Activated naive CD8-positive, alpha-beta T cell treated with anti-CD3 and anti-CD28 coated beads, Interleukin-2, amount 50 U/mL, for 24 hours (primary cell): ENCODE data around the gene RNF31.

Source experiments
- ATAC-seq: fragments of 150-1000 bp; cut with Tn5 transposase; one replicate; pipeline ENCODE4 v1.10.0; 2021
- DNase-seq: peaks from one replicate; pipeline ENCODE4 v3.0.0; 2021
- H3K27ac Mint-ChIP-seq: one replicate; pipeline ENCODE4 v1.8.0; 2021; ENCODE audit warnings: mild to moderate bottlenecking, mixed read lengths
- H3K27me3 Mint-ChIP-seq: one replicate; pipeline ENCODE4 v1.8.0; 2021; ENCODE audit warnings: mixed read lengths
- H3K36me3 Mint-ChIP-seq: one replicate; pipeline ENCODE4 v1.8.0; 2021; ENCODE audit warnings: low read depth, mixed read lengths
- H3K4me1 Mint-ChIP-seq: one replicate; pipeline ENCODE4 v1.8.0; 2021; ENCODE audit warnings: mixed read lengths
- H3K4me3 Mint-ChIP-seq: one replicate; pipeline ENCODE4 v1.8.0; 2021; ENCODE audit warnings: mild to moderate bottlenecking, moderate library complexity, mixed read lengths
- H3K9me3 Mint-ChIP-seq: one replicate; pipeline ENCODE4 v1.8.0; 2021; ENCODE audit warnings: mixed read lengths

RNF31 gene

GRCh38 chr14:24176599-24176998, 29.3 kb downstream of the RNF31 start:
- no peaks in the 10 kb centered on the region for H3K9me3 Mint-ChIP-seq
- H3K4me1 Mint-ChIP-seq, result peaks cover 9% of the 10 kb centered on the region
- ATAC-seq (no peak), DNase-seq (no peak)
- no peaks in the 10 kb centered on the region for H3K27me3 Mint-ChIP-seq
- H3K27ac Mint-ChIP-seq, result no peak overlapping the region
- H3K36me3 Mint-ChIP-seq, result peaks cover 14% of the 10 kb centered on the region
- no peak overlapping the region for H3K4me3 Mint-ChIP-seq

- Mint-ChIP-seq H3K27ac (no peak overlapping the region), H3K27me3 (no peaks in the 10 kb centered on the region), H3K36me3 (peaks cover 19% of the 10 kb centered on the region), H3K4me1 (peaks cover 6% of the 10 kb centered on the region), H3K4me3 (no peak overlapping the region), H3K9me3 (no peaks in the 10 kb centered on the region)
- DNase-seq (no peak), ATAC-seq (no peak)
Measured at GRCh38 chr14:24177041-24177825, 29.9 kb downstream of the RNF31 start.

- Mint-ChIP-seq H3K36me3 (peaks cover 23% of the 10 kb centered on the region), H3K27ac (no peak overlapping the region), H3K27me3 (no peaks in the 10 kb centered on the region), H3K4me3 (no peak overlapping the region), H3K9me3 (no peaks in the 10 kb centered on the region), H3K4me1 (peaks cover 3% of the 10 kb centered on the region)
- ATAC-seq (no peak), DNase-seq (no peak)
Measured at GRCh38 chr14:24177891-24178290, 30.6 kb downstream of the RNF31 start.

- ATAC-seq, result no peak
- Mint-ChIP-seq H3K27ac (peak overlapping the region; percentile 22), H3K27me3 (no peaks in the 10 kb centered on the region), H3K36me3 (peaks cover 26% of the 10 kb centered on the region), H3K4me1 (no peaks in the 10 kb centered on the region), H3K4me3 (no peak overlapping the region), H3K9me3 (no peaks in the 10 kb centered on the region)
- DNase-seq, result no peak
Measured at GRCh38 chr14:24178399-24179178, 31.3 kb downstream of the RNF31 start.

GRCh38 chr14:24179294-24179960, 32.1 kb downstream of the RNF31 start:
- H3K36me3 Mint-ChIP-seq, result peaks cover 27% of the 10 kb centered on the region
- ATAC-seq, result no peak
- H3K27ac Mint-ChIP-seq, result peak overlapping the region; percentile 47
- no peak for DNase-seq
- no peaks in the 10 kb centered on the region for H3K9me3 Mint-ChIP-seq
- no peaks in the 10 kb centered on the region for H3K4me1 Mint-ChIP-seq
- H3K27me3 Mint-ChIP-seq, result no peaks in the 10 kb centered on the region
- no peak overlapping the region for H3K4me3 Mint-ChIP-seq

GRCh38 chr14:24179961-24180796, 32.9 kb downstream of the RNF31 start:
- H3K36me3 Mint-ChIP-seq, result peaks cover 29% of the 10 kb centered on the region
- ATAC-seq, result no peak
- no peaks in the 10 kb centered on the region for H3K27me3 Mint-ChIP-seq
- no peak overlapping the region for H3K4me3 Mint-ChIP-seq
- no peaks in the 10 kb centered on the region for H3K4me1 Mint-ChIP-seq
- no peak for DNase-seq
- H3K9me3 Mint-ChIP-seq, result no peaks in the 10 kb centered on the region
- peak overlapping the region; percentile 47 for H3K27ac Mint-ChIP-seq

- Mint-ChIP-seq H3K36me3 (peaks cover 39% of the 10 kb centered on the region), H3K4me3 (no peak overlapping the region)
Measured at GRCh38 chr14:24181371-24182077, 34.2 kb downstream of the RNF31 start.

GRCh38 chr14:24182110-24182882, 35.0 kb downstream of the RNF31 start:
- Mint-ChIP-seq H3K4me3 (no peak overlapping the region), H3K36me3 (peaks cover 45% of the 10 kb centered on the region), H3K9me3 (no peaks in the 10 kb centered on the region), H3K27me3 (no peaks in the 10 kb centered on the region), H3K27ac (no peak overlapping the region), H3K4me1 (peaks cover 5% of the 10 kb centered on the region)
- no peak for ATAC-seq
- DNase-seq, result no peak

More at GRCh38 chr14:24181371-24182077, 34.2 kb downstream of the RNF31 start:
- ATAC-seq (no peak), DNase-seq (no peak)
- Mint-ChIP-seq H3K27me3 (no peaks in the 10 kb centered on the region), H3K9me3 (no peaks in the 10 kb centered on the region), H3K4me1 (no peaks in the 10 kb centered on the region), H3K27ac (no peak overlapping the region)

GRCh38 chr14:24183014-24183481, 35.8 kb downstream of the RNF31 start:
- Mint-ChIP-seq H3K4me1 (peaks cover 11% of the 10 kb centered on the region), H3K27ac (no peak overlapping the region), H3K36me3 (peaks cover 43% of the 10 kb centered on the region), H3K9me3 (no peaks in the 10 kb centered on the region), H3K27me3 (no peaks in the 10 kb centered on the region), H3K4me3 (no peak overlapping the region)
- no peak for ATAC-seq
- no peak for DNase-seq

GRCh38 chr14:24184104-24184970, 37.0 kb downstream of the RNF31 start:
- H3K27ac Mint-ChIP-seq, result no peak overlapping the region
- no peak for DNase-seq
- H3K9me3 Mint-ChIP-seq, result no peaks in the 10 kb centered on the region
- no peak for ATAC-seq
- no peak overlapping the region for H3K4me3 Mint-ChIP-seq
- no peaks in the 10 kb centered on the region for H3K27me3 Mint-ChIP-seq
- H3K36me3 Mint-ChIP-seq, result peaks cover 42% of the 10 kb centered on the region
- peaks cover 14% of the 10 kb centered on the region for H3K4me1 Mint-ChIP-seq

GRCh38 chr14:24185026-24185425, 37.7 kb downstream of the RNF31 start:
- no peak overlapping the region for H3K27ac Mint-ChIP-seq
- no peaks in the 10 kb centered on the region for H3K9me3 Mint-ChIP-seq
- no peak overlapping the region for H3K4me3 Mint-ChIP-seq
- peaks cover 16% of the 10 kb centered on the region for H3K4me1 Mint-ChIP-seq
- no peak for DNase-seq
- ATAC-seq, result no peak
- peaks cover 41% of the 10 kb centered on the region for H3K36me3 Mint-ChIP-seq
- H3K27me3 Mint-ChIP-seq, result no peaks in the 10 kb centered on the region

GRCh38 chr14:24185741-24186140, 38.4 kb downstream of the RNF31 start:
- Mint-ChIP-seq H3K4me1 (peaks cover 16% of the 10 kb centered on the region), H3K4me3 (no peak overlapping the region), H3K36me3 (peaks cover 43% of the 10 kb centered on the region), H3K27ac (no peak overlapping the region), H3K9me3 (no peaks in the 10 kb centered on the region), H3K27me3 (no peaks in the 10 kb centered on the region)
- ATAC-seq (no peak), DNase-seq (no peak)
